Neural progenitor cell (in vitro differentiated cells): Measurements from ENCODE around the gene KXD1. TPM values are rescaled to one million over a fixed set of nuclear protein-coding genes. Genes with fewer than 3 reads are reported as not detected.

ENCODE experiments used
- DNase-seq: peaks from one replicate; pipeline ENCODE4 v3.0.0-alpha.2; 2016; ENCODE audit warnings: low spot score
- H2AFZ ChIP-seq: fragments of 200-600 bp; sonication (generic); replicated peaks from 2 replicates; pipeline ENCODE4 v1.6.1; 2016; ENCODE audit warnings: antibody characterized with exemption
- H3F3A ChIP-seq: fragments of 200-600 bp; sonication (generic); 2 replicates; pipeline ENCODE4 v1.6.1; 2016; ENCODE audit warnings: antibody characterized with exemption, low read depth
- H3K27ac ChIP-seq: fragments of 200-600 bp; sonication (generic); 2 replicates; pipeline ENCODE4 v1.5.1; 2016; ENCODE audit warnings: mild to moderate bottlenecking
- H3K27me3 ChIP-seq: fragments of 200-600 bp; sonication (generic); 2 replicates; pipeline ENCODE4 v1.6.1; 2016; ENCODE audit warnings: mild to moderate bottlenecking, moderate library complexity
- H3K36me3 ChIP-seq: fragments of 200-600 bp; sonication (generic); 2 replicates; pipeline ENCODE4 v1.5.1; 2016
- H3K4me1 ChIP-seq: fragments of 200-600 bp; sonication (generic); 2 replicates; pipeline ENCODE4 v1.6.1; 2016; ENCODE audit warnings: mixed run types
- H3K4me2 ChIP-seq: fragments of 200-600 bp; sonication (generic); 2 replicates; pipeline ENCODE4 v1.6.1; 2016
- H3K4me3 ChIP-seq: fragments of 200-600 bp; sonication (generic); 2 replicates; pipeline ENCODE4 v1.5.1; 2016
- H3K79me2 ChIP-seq: fragments of 200-600 bp; sonication (generic); 2 replicates; pipeline ENCODE4 v1.6.1; 2016; ENCODE audit warnings: low read depth
- H3K9ac ChIP-seq: fragments of 200-600 bp; sonication (generic); 2 replicates; pipeline ENCODE4 v1.6.1; 2016
- H3K9me3 ChIP-seq: fragments of 200-600 bp; sonication (generic); 2 replicates; pipeline ENCODE4 v1.5.1; 2016; ENCODE audit warnings: low read depth
- H4K20me1 ChIP-seq: fragments of 200-600 bp; sonication (generic); 2 replicates; pipeline ENCODE4 v1.6.1; 2016; ENCODE audit warnings: low read depth
- H3K27ac Mint-ChIP-seq: 3 replicates; pipeline ENCODE4 v1.8.0; 2021; ENCODE audit warnings: mixed read lengths
- H3K27me3 Mint-ChIP-seq: 2 replicates; pipeline ENCODE4 v1.8.0; 2022; ENCODE audit warnings: low read depth, mild to moderate bottlenecking, inconsistent platforms, moderate library complexity, mixed read lengths; ENCODE audit not compliant: insufficient read depth
- H3K36me3 Mint-ChIP-seq: 3 replicates; pipeline ENCODE4 v1.8.0; 2021; ENCODE audit warnings: mixed read lengths
- H3K4me1 Mint-ChIP-seq: 3 replicates; pipeline ENCODE4 v1.8.0; 2021; ENCODE audit warnings: mixed read lengths
- H3K4me3 Mint-ChIP-seq: 3 replicates; pipeline ENCODE4 v1.8.0; 2021; ENCODE audit warnings: mild to moderate bottlenecking, moderate library complexity, mixed read lengths
- H3K9me3 Mint-ChIP-seq: 3 replicates; pipeline ENCODE4 v1.8.0; 2020; ENCODE audit warnings: mixed read lengths
- EZH2 ChIP-seq: fragments of 200-600 bp; sonication (generic); IDR thresholded peaks from 2 replicates; pipeline ENCODE4 v1.6.1; 2017; ENCODE audit warnings: antibody characterized with exemption, mild to moderate bottlenecking, moderate library complexity
- EZH2phosphoT487 ChIP-seq: fragments of 200-600 bp; sonication (generic); IDR thresholded peaks from 2 replicates; pipeline ENCODE4 v1.6.1; 2017; ENCODE audit warnings: antibody characterized with exemption
- total RNA-seq: library from RNA; depleted of rRNA; stranded (reverse); fragments of >200 nt; gene quantifications from 2 replicates; pipeline ENCODE4 v1.2.3, GENCODE V29; 2015; ENCODE audit warnings: low replicate concordance
- TF ChIP-seq, protein P1 (sequence below): fragments of 200-600 bp; sonication (generic); IDR thresholded peaks from 2 replicates; pipeline ENCODE4 v1.5.1; 2017; ENCODE audit warnings: antibody characterized with exemption, mild to moderate bottlenecking

Gene KXD1
- total RNA-seq, 1 donor from 2014 or later: 82.7 TPM

DNA sequence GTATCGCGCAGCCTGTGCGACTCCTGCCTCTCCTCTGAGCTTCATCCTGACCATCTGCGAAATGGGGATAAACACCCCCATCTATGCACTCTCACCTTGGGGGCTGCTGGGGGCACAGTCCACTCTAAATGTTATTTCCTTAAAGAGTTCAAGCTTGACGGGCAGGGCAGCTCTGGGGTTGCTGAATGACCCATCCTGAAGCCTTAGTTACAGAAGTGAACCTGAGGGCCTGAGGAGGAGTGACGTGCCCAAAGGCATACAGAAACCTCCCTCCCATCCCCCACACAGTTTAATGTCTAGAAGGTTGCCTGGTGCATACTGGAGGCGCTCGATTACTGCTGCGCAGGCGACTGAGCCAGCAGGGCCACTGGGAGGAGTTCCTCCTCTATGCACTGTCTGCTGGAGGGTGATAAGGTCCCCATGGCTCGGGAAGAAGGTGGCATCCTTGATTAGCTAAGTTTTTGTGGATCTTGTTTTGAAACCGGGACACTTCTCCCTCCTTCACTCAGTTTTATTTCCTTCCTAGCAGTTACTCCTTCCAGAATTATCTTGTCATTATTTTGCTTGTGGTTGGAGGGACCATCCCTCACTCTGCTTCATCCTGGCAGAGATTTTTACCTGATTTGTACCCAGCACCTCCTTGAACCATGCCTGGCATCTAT lies 13.7 kb upstream of the KXD1 start:
- Histone ChIP-seq H3K36me3 (no peaks in the 10 kb centered on the region), H3K4me3 (peak overlapping the region; percentile 87), H4K20me1 (peaks cover 10% of the 10 kb centered on the region), H3K9ac (no peak overlapping the region), H3K4me1 (peaks cover 5% of the 10 kb centered on the region), H3K9me3 (no peaks in the 10 kb centered on the region), H3K79me2 (peaks cover 21% of the 10 kb centered on the region), H2AFZ (peak overlapping the region; percentile 70), H3K27ac (no peak overlapping the region), H3F3A (peaks cover 12% of the 10 kb centered on the region), H3K4me2 (peak overlapping the region; percentile 87), H3K27me3 (no peaks in the 10 kb centered on the region)
- DNase-seq: peak; percentile 70
- peaks cover 3% of the 10 kb centered on the region for H3K36me3 Mint-ChIP-seq
- TF ChIP-seq EZH2phosphoT487: no peak
- TF ChIP-seq EZH2: no peak
- TF ChIP-seq, protein P1, sequence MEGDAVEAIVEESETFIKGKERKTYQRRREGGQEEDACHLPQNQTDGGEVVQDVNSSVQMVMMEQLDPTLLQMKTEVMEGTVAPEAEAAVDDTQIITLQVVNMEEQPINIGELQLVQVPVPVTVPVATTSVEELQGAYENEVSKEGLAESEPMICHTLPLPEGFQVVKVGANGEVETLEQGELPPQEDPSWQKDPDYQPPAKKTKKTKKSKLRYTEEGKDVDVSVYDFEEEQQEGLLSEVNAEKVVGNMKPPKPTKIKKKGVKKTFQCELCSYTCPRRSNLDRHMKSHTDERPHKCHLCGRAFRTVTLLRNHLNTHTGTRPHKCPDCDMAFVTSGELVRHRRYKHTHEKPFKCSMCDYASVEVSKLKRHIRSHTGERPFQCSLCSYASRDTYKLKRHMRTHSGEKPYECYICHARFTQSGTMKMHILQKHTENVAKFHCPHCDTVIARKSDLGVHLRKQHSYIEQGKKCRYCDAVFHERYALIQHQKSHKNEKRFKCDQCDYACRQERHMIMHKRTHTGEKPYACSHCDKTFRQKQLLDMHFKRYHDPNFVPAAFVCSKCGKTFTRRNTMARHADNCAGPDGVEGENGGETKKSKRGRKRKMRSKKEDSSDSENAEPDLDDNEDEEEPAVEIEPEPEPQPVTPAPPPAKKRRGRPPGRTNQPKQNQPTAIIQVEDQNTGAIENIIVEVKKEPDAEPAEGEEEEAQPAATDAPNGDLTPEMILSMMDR: no peak
- H3K9me3 Mint-ChIP-seq: no peaks in the 10 kb centered on the region
- peak overlapping the region; percentile 82 for H3K27ac Mint-ChIP-seq
- H3K4me1 Mint-ChIP-seq: peaks cover 17% of the 10 kb centered on the region
- peaks cover 10% of the 10 kb centered on the region for H3K27me3 Mint-ChIP-seq
- peak overlapping the region; percentile 91 for H3K4me3 Mint-ChIP-seq

DNA sequence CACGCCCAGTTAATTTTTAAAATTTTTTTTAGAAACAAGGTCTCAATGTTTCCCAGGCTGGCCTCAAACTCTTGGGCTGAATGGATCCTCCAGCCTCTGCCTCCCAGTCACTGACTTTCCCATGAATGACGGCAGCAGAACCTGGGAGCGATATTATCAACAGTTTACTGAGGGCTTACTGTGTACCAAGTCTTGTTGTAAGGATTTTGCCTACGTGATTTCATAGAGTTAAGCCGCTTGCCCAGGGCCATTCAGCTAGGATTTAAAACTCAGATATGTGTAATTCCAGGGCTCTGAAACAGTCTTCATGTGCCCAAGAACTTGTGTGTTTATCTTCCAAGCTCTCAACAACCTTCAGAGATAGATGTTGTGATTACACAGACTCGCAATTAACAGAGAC lies 6.0 kb upstream of the KXD1 start:
- no peak overlapping the region for H3K27ac Mint-ChIP-seq
- Histone ChIP-seq H3K9me3 (no peaks in the 10 kb centered on the region), H2AFZ (no peak overlapping the region)

DNA sequence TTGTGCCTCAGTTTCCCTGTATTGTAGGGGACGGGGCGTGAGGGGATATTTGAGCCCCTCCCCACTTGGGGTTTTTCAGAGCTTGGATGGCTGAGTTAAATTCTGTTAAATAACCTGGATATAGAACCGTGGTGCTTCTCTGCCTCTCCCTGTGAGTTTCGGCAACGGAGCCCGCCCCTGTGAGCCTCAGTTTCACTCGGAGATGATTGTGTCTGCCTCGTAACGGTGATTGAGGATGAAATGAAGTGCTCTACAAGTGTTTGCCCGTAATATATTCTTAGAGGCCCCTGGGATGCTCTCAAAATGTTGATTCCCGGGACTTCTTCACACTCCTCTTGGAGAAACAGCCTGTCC lies 509 bp downstream of the KXD1 start:
- Histone ChIP-seq H3K4me2 (peak overlapping the region; percentile 86), H3K27me3 (no peaks in the 10 kb centered on the region), H3K4me1 (no peaks in the 10 kb centered on the region), H3K27ac (no peak overlapping the region), H4K20me1 (peaks cover 9% of the 10 kb centered on the region), H3K36me3 (no peaks in the 10 kb centered on the region), H3K9me3 (no peaks in the 10 kb centered on the region), H3K4me3 (peak overlapping the region; percentile 67), H3K9ac (peak overlapping the region; percentile 47), H2AFZ (no peak overlapping the region), H3K79me2 (peaks cover 29% of the 10 kb centered on the region), H3F3A (peaks cover 20% of the 10 kb centered on the region)
- no peaks in the 10 kb centered on the region for H3K27me3 Mint-ChIP-seq
- H3K27ac Mint-ChIP-seq: peak overlapping the region; percentile 78
- peak overlapping the region; percentile 94 for H3K4me3 Mint-ChIP-seq
- peaks cover 8% of the 10 kb centered on the region for H3K4me1 Mint-ChIP-seq
- no peak for DNase-seq
- no peaks in the 10 kb centered on the region for H3K9me3 Mint-ChIP-seq
- TF ChIP-seq, protein P1: no peak
- TF ChIP-seq EZH2 (no peak), EZH2phosphoT487 (no peak)
- peaks cover 3% of the 10 kb centered on the region for H3K36me3 Mint-ChIP-seq

More for the DNA sequence above, 6.0 kb upstream of the KXD1 start:
- Histone ChIP-seq H3K27ac (no peak overlapping the region), H3K79me2 (no peaks in the 10 kb centered on the region), H3K4me3 (no peak overlapping the region), H3K4me1 (no peaks in the 10 kb centered on the region), H3F3A (peaks cover 4% of the 10 kb centered on the region), H3K4me2 (no peak overlapping the region), H3K36me3 (no peaks in the 10 kb centered on the region), H4K20me1 (no peaks in the 10 kb centered on the region), H3K9ac (no peak overlapping the region), H3K27me3 (no peaks in the 10 kb centered on the region)
- Mint-ChIP-seq H3K27me3 (peaks cover 4% of the 10 kb centered on the region), H3K9me3 (no peaks in the 10 kb centered on the region), H3K4me3 (no peak overlapping the region), H3K36me3 (no peaks in the 10 kb centered on the region), H3K4me1 (no peaks in the 10 kb centered on the region)
- no peak for TF ChIP-seq EZH2phosphoT487
- TF ChIP-seq EZH2: no peak
- TF ChIP-seq, protein P1: no peak
- DNase-seq: no peak
